Activated CD8-positive, alpha-beta memory T cell treated with anti-CD3 and anti-CD28 coated beads for 36 hours (primary cell): ENCODE measurements around the gene ST3GAL2. TPM values are rescaled to one million over a fixed set of nuclear protein-coding genes. Genes with fewer than 3 reads are reported as not detected.

ENCODE experiments used
- CTCF ChIA-PET: fragments of 350-600 bp; sonication (Branson Sonifier 250); formaldehyde crosslinking; loops from one replicate; lab custom pipeline; 2021; ENCODE audit warnings: antibody characterized with exemption; lab: Charles Lee
- POLR2A ChIA-PET: fragments of 350-600 bp; sonication (Branson Sonifier 250); formaldehyde crosslinking; loops from one replicate; lab custom pipeline; 2021; ENCODE audit warnings: antibody characterized with exemption; lab: Charles Lee
- total RNA-seq, 2 experiments: library from RNA; stranded (reverse); gene quantifications; one replicate each; pipeline ENCODE4 v1.2.3, GENCODE V29; 2021

ST3GAL2 gene
- total RNA-seq, 2 experiments from 2014 or later: 25.8 to 26.1 TPM

DNA sequence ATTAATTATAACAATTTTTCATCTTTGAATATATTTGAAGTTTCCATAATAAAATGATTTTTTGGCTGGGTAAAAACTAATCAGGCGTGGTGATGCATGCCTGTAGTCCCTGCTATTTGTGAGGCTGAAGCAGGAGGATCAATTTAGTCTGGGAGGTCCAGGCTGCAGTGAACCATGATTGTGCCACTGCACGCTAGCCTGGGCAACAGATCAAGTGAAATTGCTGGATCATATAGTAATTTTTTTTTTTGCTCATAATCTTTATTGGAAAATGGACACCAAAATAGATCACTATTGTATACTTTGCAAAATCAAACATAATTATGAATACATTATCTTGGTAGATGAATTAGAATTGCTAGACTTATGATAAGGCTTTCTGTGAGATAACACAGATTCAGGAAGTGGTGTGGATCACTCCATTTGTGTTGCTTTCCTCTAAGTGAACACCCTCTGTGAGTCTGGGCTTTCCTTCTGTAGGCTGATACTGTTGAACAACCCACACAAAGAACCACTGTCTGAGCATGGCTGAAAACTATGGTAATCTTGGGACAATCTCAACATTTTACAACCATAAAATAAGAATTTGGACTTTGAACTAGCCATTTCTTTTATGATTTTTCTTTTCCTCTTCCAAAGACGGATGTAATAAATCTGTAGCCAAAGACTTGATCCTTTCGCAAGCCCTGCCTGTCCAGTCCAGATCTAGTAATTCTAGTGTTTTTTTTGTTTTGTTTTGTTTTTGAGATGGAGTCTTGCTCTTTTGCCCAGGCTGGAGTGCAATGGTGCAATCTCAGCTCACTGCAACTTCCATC is 5.6 kb upstream of the ST3GAL2 start:
- ChIA-PET POLR2A (no interaction called here), CTCF (interaction anchor here (0.6 kb wide), 1 partner anchor 877 kb away, joined by 3 read pairs; no protein-coding TSS in a partner anchor)

DNA sequence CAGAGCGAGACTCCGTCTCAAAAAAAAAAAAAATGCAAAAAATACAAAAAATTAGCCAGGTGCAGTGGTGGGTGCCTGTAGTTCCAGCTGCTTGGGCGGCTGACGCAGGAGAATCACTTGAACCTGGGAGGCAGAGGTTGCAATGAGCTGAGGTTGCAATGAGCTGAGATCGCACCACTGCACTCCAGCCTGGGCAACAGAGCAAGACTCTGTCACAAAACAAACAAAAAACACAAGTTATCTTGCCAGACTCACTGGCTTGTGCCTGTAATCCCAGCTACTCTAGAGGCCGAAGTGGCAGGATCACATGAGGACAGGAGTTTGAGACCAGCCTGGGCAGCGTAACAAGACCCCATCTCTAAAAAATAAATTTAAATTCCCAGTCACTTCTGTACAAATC is 3.4 kb upstream of the ST3GAL2 start:
- ChIA-PET POLR2A (interaction anchor here (0.7 kb wide), 1 partner anchor 133 kb away, joined by 9 read pairs; no protein-coding TSS in a partner anchor), CTCF (interaction anchor here (1.7 kb wide), 1 partner anchor 12 kb away, joined by 4 read pairs; the partner anchor contains the start of gene FCSK)

DNA sequence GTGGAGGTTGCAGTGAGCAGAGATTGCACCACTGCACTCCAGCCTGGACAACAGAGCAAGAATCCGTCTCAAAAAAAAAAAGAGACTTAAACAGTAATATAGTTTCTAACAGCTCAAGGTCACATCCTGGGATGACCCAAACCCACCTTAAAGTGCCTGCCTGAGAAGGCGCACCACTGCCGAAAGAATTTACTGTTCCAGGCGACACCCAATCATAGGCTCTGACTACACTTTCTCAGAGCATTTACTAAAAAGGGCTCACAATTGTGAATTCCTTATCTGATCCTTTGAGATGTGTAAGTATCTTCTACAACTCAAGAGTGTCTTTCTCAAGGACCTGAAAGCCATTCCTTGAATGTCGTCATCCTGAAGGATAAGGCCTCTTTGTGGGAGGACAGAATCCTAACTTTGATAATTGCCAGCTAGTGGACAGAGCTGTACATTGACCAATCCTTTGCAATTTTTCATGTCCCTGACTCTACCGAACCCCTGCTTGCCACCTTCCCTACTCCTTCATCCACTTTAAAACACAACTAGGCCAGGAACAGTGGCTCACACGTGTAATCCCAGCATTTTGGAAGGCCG is 2.6 kb upstream of the ST3GAL2 start:
- ChIA-PET CTCF (no interaction called here), POLR2A (no interaction called here)

DNA sequence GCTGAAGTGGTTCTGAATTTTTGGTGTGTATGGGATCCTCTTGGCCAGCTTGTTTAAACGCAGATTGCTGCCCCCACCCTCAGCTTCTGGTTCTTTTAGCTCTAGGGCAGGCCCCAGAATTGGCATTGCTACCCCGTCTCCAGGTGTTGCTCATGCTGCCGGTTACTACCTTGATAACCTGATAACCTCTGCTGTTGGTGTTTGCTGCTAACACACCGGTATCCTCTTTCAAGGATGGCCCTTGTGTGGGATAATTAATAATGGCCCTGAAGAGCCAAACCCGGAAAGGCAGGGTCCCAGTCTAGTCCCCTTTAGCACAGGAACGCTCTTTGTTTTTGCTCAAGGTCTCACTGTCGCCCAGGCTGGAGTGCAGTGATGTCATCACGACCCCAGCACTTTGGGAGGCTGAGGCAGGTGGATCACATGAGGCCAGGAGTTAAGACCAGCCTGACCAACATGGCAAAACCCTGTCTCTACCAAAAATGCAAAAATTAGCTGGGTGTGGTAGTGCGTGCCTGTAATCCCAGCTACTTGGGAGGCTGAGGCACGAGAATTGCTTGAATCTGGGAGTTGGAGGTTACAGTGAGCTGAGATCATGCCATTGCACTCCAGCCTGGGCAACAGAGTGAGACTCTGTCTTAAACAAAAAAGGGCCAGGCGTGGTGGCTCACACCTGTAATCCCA is 1.3 kb upstream of the ST3GAL2 start:
- ChIA-PET CTCF (interaction anchor here (0.9 to 2.4 kb wide), 2 partner anchors 14 to 37 kb away, joined by 3 to 9 read pairs; no protein-coding TSS in a partner anchor), POLR2A (interaction anchor here (2.1 kb wide), 1 partner anchor 59 kb away, joined by 8 read pairs; no protein-coding TSS in a partner anchor)

DNA sequence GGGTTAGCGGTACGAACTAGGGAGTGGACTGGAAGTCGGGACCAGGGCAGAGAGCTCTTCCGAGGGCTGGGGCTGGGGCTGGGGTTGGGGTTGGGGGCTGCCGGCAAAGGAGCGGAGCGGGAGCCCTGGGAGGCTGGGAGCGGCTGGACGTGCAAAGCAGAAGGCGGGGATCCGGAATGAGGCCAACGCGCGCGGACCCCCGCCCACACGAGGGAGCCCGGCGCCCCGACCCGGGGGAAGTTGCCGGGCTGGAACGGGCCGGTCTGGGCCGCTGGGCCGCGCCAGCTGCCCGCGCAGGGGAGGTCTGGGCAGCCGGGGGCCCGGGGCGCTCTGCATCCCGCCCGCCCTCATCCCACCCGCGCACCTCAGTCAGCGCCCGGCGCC is 323 bp downstream of the ST3GAL2 start:
- ChIA-PET POLR2A (interaction anchor here (0.5 to 2.1 kb wide), 4 partner anchors 19 to 87 kb away, joined by 3 to 8 read pairs (median 4); no protein-coding TSS in a partner anchor), CTCF (interaction anchor here (0.6 to 2.4 kb wide), 3 partner anchors 13 to 210 kb away, joined by 3 to 9 read pairs (median 3); no protein-coding TSS in a partner anchor)

DNA sequence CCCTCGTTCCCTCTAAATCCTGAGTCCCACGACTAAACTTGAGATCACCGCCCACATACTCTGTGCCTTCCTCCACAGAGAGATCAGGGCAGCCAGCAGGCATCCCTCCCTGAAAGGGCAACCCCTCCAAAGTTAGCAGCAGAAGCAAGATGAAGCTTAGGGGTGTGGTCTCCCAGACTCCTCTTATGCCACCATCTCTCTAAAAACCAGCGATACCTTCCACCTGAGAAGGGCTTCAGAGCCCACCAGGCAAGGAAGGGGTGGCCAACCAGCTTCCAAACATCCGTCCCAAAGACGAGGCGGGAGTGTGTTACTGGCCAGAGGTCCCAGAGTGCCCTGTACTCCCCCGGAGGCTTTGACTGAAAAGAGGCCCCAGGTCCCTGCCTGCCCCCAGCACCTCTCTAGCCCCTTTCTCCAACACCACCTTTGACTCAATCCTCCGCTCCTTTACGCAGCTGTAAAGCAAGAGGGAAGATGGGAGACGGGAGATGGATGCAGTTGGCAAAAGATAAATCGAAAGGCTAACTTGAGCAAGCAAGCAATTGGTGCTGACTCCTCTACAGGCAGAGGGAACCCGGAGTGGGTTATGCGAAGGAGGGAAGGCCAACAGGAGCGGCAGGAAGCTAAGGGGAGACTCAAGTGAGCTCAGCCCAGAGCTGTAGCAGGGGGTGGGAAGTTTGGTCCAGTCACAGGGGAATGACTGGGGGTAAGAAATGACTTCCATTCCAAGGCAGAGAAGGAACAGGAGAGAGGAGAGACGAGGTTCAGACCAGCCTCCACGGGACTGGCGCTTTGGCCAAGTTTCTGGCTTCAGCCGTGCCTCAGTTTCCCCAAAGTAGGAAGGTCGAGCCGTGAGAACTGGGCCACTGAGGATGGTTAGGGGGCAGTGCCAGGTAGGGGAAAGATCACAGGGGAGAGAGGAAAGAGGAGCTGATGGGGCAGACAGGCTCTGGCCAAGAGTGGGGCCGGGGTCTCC is 1.0 kb downstream of the ST3GAL2 start:
- CTCF ChIA-PET: interaction anchor here (0.5 to 2.4 kb wide), 4 partner anchors 40 to 211 kb away, joined by 3 to 9 read pairs (median 3); no protein-coding TSS in a partner anchor
- POLR2A ChIA-PET: interaction anchor here (0.6 to 2.1 kb wide), 4 partner anchors 19 to 113 kb away, joined by 3 to 11 read pairs (median 6); no protein-coding TSS in a partner anchor

DNA sequence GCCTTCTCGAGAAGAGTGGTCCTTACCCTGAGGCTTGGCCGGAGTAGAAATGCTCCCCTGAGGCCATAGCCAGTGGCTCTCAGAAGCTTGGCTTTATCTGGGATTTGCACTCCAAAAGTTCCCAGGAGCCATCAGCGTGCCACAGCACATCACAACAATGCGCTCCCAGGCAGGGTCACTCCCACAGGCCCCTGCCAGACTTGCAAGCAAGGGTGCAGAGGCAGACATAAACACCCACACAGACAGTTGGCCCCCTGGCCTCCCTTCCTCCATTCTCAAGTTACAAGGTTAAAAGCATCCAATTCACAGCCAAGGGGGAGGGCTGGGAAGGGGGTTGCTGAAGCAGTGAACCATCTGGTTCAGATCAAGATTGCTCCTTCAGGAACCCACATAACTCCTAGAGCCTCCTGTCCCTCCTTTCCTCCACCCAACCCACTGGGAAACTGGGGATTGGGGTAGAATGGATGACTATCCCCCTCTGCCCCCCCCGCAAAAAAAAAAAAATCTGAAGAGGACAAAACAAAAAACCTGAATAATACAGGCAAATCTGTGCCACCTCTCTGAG is 1.8 kb downstream of the ST3GAL2 start:
- POLR2A ChIA-PET: interaction anchor here (0.6 kb wide), 1 partner anchor 113 kb away, joined by 11 read pairs; no protein-coding TSS in a partner anchor
- CTCF ChIA-PET: interaction anchor here (0.5 kb wide), 1 partner anchor 68 kb away, joined by 3 read pairs; no protein-coding TSS in a partner anchor

DNA sequence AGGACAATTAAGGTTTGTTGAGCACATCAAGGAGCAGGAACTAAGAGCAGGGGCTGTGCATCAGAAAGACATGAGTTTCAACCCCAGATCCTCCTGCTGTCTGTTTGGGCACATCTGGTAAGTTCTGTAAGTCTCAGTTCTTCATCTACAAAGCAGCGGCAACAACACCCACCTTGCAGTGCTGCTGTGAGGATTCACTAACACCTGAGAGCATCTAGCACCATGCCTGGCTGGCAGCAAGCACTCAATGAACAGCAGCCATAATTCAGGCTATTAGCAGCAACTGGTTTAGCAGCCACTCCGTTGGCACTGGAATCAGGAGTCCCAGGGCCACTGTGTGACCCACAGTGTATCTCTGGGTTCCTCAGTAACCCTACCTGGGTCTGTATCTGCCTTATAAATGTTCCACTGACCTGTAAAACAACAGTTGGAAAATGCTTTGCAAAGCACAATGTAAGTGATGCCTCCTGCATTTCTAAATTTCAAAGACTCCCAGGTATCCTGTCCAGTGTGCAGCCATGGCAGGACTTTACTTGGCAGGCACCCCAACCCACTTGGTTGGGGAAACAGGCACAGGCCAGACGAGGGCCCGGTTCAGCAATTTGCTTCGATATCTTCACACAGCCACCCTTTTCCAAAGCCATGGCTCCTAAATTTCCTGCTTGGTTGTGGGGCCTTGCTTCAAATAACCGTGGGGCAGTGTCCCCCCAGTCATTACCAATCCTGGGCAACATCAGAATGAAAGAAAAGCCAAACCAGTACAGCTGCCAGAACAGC is 4.2 kb downstream of the ST3GAL2 start:
- POLR2A ChIA-PET: interaction anchor here (0.6 kb wide), 1 partner anchor 37 kb away, joined by 3 read pairs; no protein-coding TSS in a partner anchor
- CTCF ChIA-PET: interaction anchor here (0.5 kb wide), 1 partner anchor 577 kb away, joined by 3 read pairs; no protein-coding TSS in a partner anchor

DNA sequence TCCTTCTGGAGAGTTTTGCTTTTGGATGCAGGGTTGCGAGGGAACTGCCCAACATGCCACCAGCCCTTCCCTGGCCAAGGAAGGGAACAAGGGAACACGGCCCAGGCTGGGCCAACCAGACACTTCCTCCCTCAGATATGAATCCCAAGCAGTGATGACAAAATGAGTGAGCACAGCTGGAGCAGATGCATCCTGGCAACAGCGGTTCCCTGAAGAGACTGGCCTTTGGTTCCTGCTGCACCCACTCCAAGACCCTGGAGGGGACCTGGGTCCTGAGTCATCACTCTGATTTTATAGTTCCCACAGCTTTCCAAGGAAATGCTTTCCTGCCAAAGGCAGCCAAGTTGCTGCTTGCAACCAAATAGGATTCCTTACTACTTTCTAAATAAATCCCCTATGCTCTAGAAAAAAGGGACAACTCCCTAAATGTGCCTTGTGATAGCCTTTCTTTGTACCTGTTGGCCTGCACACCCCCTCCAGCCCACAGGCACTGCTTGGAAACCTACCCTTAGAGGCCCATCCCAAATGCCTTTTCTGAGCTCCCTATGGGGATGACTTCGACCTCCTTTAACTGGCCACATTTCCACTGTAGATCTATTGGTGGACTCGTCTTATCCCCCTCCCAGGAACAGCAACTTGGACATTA is 5.3 kb downstream of the ST3GAL2 start:
- CTCF ChIA-PET: no interaction called here
- POLR2A ChIA-PET: no interaction called here

DNA sequence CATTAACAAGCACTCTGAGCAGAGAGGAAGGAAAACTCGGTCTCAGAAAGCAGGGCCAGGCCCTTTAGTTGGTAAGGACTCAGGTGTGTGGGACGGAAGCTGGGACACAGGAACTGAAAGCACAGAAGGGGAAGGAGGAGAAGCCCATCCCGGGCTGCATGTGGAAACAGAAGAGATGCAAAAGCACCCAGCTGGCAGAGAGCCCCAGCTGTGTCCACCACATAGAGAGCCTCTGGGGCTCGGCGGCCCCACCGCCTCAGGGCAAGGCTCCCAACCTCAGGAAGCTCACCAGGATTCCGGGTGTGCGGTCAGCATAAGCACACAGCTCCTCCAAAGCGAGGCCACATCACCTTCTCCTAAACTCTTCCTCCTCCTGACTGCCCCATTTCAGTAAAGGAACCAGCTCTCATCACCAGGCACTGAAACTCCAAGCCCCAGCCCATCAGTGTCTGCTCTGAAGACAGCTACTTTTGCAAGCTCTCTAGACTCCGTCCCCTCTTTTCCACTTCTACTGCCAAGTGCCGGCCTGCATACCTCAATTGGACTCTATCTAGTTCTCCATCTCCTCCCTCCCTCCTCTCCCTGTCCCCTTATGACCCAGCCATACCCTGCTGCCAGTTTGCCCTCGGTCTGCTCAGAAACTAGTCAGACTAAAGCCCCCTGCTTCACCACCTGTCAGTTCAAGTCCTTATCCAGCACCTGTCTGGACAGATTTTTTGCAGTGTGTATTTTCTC is 6.0 kb downstream of the ST3GAL2 start:
- ChIA-PET POLR2A (no interaction called here), CTCF (no interaction called here)

DNA sequence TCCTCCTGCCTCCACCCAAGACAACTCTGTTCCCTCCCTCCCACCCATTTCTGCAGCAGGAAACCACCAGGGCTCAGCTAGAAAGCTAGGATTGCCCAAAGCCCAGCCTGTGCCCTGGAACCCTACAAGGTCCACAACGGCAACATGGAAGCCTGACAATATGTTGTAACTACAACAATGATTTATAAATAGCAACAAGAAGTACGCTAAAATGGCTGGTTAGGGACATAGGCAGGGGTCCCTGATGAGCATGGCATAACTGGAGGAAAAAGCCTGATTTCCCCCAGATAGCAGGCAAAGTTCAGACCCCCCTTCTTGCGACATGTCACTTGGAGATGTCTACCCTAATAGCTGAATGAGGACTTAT is 6.6 kb downstream of the ST3GAL2 start:
- ChIA-PET CTCF (no interaction called here), POLR2A (no interaction called here)

DNA sequence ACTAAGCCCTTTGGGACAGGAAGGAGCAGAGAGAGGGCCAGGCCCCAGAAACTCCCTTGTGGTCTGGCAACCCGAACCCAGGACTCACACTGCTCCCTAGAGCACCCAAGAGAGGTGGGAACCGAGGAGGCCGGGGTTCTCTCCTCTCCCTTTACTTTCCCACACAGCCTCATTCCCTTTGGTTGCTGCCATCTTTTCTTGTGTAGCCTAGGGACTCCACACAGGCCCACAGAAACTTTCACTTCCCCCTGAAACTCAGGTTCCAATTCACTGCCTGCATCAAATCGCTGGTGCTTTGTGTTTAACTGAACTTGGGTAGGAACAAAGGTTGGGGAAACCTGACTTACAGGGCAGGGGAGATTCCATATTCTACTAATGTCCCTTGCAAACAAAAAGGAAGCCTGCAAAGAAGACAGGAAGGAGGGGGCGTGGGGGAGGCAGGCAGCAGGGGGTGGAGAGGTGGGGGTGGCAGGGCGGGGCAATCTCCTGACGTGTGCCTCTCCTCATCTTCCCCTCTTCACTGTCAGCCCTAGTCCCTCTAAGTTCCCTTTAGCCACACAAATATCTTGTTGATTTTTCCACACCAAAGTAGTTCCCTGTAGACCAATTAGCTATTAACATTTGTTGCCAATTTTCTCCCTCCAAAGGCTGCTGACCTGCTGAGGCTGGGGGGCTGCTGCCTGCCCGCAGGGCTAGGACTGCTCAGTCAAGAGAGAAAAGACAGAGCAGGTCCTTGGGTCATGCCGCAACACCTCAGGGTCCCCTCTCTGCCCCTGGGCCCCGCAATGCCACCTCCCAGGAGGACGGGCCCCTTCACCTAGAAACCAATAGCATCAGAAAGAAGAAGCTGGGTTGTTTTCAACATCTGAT is 8.0 kb downstream of the ST3GAL2 start:
- CTCF ChIA-PET: no interaction called here
- POLR2A ChIA-PET: no interaction called here

DNA sequence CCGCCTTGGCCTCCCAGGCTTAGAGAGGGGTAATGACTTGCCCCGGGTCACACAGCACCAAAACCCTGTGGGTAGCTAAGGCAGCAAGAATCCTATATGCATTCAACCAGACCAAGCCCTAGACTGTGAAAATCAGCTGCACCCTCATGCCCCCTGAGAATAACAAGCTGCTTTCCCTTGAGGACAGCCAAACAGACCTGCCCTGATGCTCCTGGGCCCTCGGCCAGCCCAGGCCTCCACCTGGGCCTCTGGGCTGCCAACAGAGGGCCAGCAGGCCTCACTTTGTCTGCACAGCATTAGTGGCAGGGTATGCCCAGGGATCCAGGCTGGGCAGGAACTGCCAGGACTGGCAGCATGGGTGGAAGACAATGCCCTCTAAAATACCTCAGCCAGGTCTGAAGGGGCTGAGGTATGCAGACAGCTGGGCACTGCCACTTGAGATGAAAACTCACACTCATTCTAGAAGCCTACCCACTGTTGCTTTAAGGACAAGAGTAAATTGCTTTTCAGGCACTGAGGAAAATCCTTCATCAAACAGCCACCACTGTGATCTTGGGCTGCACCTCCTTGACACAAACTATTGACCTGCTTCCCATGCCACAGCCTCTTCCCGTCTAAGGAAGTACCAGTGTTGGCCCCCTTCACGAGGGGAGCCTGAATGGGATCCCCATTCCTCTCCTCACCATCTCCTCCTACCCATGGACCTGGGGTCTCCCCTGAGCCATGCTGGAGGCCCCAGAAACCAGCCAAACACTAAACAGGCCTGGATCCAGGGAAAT is 8.8 kb downstream of the ST3GAL2 start:
- ChIA-PET CTCF (no interaction called here), POLR2A (interaction anchor here (0.6 to 0.7 kb wide), 2 partner anchors 21 to 24 kb away, joined by 3 to 8 read pairs; no protein-coding TSS in a partner anchor)
